Measurements from ENCODE around the gene ARPC5. TPM values are rescaled to one million over a fixed set of nuclear protein-coding genes. Genes with fewer than 3 reads are reported as not detected.

ARPC5 gene
- polyA plus RNA-seq, 2 of the 4 experiments (the other 2 are of a cell fraction): 189 to 198 TPM

- Histone ChIP-seq H3K4me1 (no peaks in the 10 kb centered on the region), H3K4me2 (no peak overlapping the region), H3K9me3 (no peaks in the 10 kb centered on the region), H3K4me3 (no peak overlapping the region), H3K27ac (no peak overlapping the region)
- no peak for DNase-seq (ENCODE audit: low read depth in 1 of 2, low spot score in 1 of 2)
- CTCF ChIA-PET: interaction anchor here (1.2 to 2.8 kb wide), 3 partner anchors 10 to 271 kb away, joined by 3 to 17 read pairs (median 12); no protein-coding TSS in a partner anchor
- ATAC-seq: no peak
- 60% methylated on average over 5 of the region's 5 CpGs for WGBS (ENCODE audit: missing lambda C conversion rate)
- TF ChIP-seq RNF2 (IDR thresholded peaks at IDR 0.05; ENCODE audit: borderline replicate concordance, low read depth) (no peak), CBX8 (IDR thresholded peaks at IDR 0.05) (no peak), EHF (CRISPR knock-in tag; IDR thresholded peaks at IDR 0.05) (no peak), SREBF2 (IDR thresholded peaks at IDR 0.05) (no peak), HMGXB4 (CRISPR knock-in tag; IDR thresholded peaks at IDR 0.05; ENCODE audit: borderline replicate concordance) (no peak)
- TF ChIP-seq, protein P1, sequence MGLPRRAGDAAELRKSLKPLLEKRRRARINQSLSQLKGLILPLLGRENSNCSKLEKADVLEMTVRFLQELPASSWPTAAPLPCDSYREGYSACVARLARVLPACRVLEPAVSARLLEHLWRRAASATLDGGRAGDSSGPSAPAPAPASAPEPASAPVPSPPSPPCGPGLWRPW (IDR thresholded peaks at IDR 0.05): no peak
- POLR2A ChIA-PET: no interaction called here
- no peak for FAIRE-seq
Measured at GRCh38 chr1:183645531-183645930, 9.9 kb upstream of the ARPC5 start.

- Histone ChIP-seq H3K4me1 (no peaks in the 10 kb centered on the region), H3K27ac (no peak overlapping the region), H3K4me3 (no peak overlapping the region), H3K4me2 (no peak overlapping the region), H3K9me3 (no peaks in the 10 kb centered on the region)
- 45% methylated on average over 3 of the region's 3 CpGs for WGBS (ENCODE audit: missing lambda C conversion rate)
- POLR2A ChIA-PET: no interaction called here
- CTCF ChIA-PET: interaction anchor here (0.8 kb wide), 1 partner anchor 274 kb away, joined by 3 read pairs; no protein-coding TSS in a partner anchor
- DNase-seq (ENCODE audit: low read depth in 1 of 2, low spot score in 1 of 2) (no peak), ATAC-seq (no peak), FAIRE-seq (no peak)
- TF ChIP-seq, protein P2, sequence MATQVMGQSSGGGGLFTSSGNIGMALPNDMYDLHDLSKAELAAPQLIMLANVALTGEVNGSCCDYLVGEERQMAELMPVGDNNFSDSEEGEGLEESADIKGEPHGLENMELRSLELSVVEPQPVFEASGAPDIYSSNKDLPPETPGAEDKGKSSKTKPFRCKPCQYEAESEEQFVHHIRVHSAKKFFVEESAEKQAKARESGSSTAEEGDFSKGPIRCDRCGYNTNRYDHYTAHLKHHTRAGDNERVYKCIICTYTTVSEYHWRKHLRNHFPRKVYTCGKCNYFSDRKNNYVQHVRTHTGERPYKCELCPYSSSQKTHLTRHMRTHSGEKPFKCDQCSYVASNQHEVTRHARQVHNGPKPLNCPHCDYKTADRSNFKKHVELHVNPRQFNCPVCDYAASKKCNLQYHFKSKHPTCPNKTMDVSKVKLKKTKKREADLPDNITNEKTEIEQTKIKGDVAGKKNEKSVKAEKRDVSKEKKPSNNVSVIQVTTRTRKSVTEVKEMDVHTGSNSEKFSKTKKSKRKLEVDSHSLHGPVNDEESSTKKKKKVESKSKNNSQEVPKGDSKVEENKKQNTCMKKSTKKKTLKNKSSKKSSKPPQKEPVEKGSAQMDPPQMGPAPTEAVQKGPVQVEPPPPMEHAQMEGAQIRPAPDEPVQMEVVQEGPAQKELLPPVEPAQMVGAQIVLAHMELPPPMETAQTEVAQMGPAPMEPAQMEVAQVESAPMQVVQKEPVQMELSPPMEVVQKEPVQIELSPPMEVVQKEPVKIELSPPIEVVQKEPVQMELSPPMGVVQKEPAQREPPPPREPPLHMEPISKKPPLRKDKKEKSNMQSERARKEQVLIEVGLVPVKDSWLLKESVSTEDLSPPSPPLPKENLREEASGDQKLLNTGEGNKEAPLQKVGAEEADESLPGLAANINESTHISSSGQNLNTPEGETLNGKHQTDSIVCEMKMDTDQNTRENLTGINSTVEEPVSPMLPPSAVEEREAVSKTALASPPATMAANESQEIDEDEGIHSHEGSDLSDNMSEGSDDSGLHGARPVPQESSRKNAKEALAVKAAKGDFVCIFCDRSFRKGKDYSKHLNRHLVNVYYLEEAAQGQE (IDR thresholded peaks at IDR 0.05): no peak
- TF ChIP-seq HOXA7 (CRISPR knock-in tag; IDR thresholded peaks at IDR 0.05): no peak
- TF ChIP-seq HOXB5 (CRISPR knock-in tag; IDR thresholded peaks at IDR 0.05): no peak
- TF ChIP-seq ESRRA (IDR thresholded peaks at IDR 0.05; ENCODE audit: borderline replicate concordance, low read length): no peak
- no peak for TF ChIP-seq MAX (IDR thresholded peaks at IDR 0.05)
- no peak for TF ChIP-seq GATA3 (IDR thresholded peaks at IDR 0.05; ENCODE audit: borderline replicate concordance)
- no peak for TF ChIP-seq HDAC2 (IDR thresholded peaks at IDR 0.05)
- no peak for TF ChIP-seq RARB (CRISPR knock-in tag; IDR thresholded peaks at IDR 0.05)
- TF ChIP-seq FOXS1 (CRISPR knock-in tag; IDR thresholded peaks at IDR 0.05): no peak
- no peak for TF ChIP-seq POLR2AphosphoS2 (conservative IDR thresholded peaks at IDR 0.05; ENCODE audit: low read length)
- no peak for TF ChIP-seq JUNB (IDR thresholded peaks at IDR 0.05)
- no peak for TF ChIP-seq SMC3 (IDR thresholded peaks at IDR 0.05)
Measured at GRCh38 chr1:183642166-183642565, 6.6 kb upstream of the ARPC5 start.

GRCh38 chr1:183640193-183640592 is 4.6 kb upstream of the ARPC5 start:
- DNase-seq (ENCODE audit: low read depth in 1 of 2, low spot score in 1 of 2): no peak
- peak overlapping the region; percentile 14; the same call in 1 of the 3 replicates for H3K4me2 ChIP-seq
- 2% methylated on average over 1 of the region's 1 CpG for WGBS (ENCODE audit: missing lambda C conversion rate)
- TF ChIP-seq MAZ (IDR thresholded peaks at IDR 0.05; ENCODE audit: borderline replicate concordance, low read depth, low read length) (no peak), KDM1A (IDR thresholded peaks at IDR 0.05; ENCODE audit: low read depth) (no peak), KDM5A (IDR thresholded peaks at IDR 0.05) (no peak), RAD21 (conservative IDR thresholded peaks at IDR 0.05 in 1 of 2, IDR thresholded peaks at IDR 0.05 in 1 of 2) (no peak), NPAS2 (CRISPR knock-in tag; IDR thresholded peaks at IDR 0.05; ENCODE audit: borderline replicate concordance) (no peak), POLR2AphosphoS2 (conservative IDR thresholded peaks at IDR 0.05; ENCODE audit: low read length) (no peak), FOXS1 (CRISPR knock-in tag; IDR thresholded peaks at IDR 0.05) (no peak), RCOR1 (IDR thresholded peaks at IDR 0.05; ENCODE audit: low read depth, low read length) (no peak), HEYL (CRISPR knock-in tag; IDR thresholded peaks at IDR 0.05) (no peak), EP300 (IDR thresholded peaks at IDR 0.05) (no peak), RNF2 (IDR thresholded peaks at IDR 0.05; ENCODE audit: borderline replicate concordance, low read depth) (no peak), NR3C1 (IDR thresholded peaks at IDR 0.05) (no peak), ELK1 (IDR thresholded peaks at IDR 0.05; ENCODE audit: low read depth, low read length) (no peak), GATA3 (IDR thresholded peaks at IDR 0.05; ENCODE audit: borderline replicate concordance) (no peak), CBX8 (IDR thresholded peaks at IDR 0.05) (no peak)

More at GRCh38 chr1:183640193-183640592, 4.6 kb upstream of the ARPC5 start:
- Histone ChIP-seq H3K9me3 (no peaks in the 10 kb centered on the region), H3K27ac (no peak overlapping the region), H3K4me1 (no peaks in the 10 kb centered on the region), H3K4me3 (no peak overlapping the region)
- ATAC-seq (no peak), FAIRE-seq (no peak)
- CTCF ChIA-PET: interaction anchor here (2.4 kb wide), 1 partner anchor 16 kb away, joined by 5 read pairs; no protein-coding TSS in a partner anchor
- POLR2A ChIA-PET: no interaction called here

Measured in A549 (cell line).